ENCODE data around the gene STARD3.
"Not testable (repeated sequence)": the region's sequence is repeated elsewhere in the genome, so short reads cannot be mapped to it uniquely, and the experiment has no call there.

Gene STARD3

GRCh38 chr17:39695089-39695474, 58.1 kb downstream of the STARD3 start:
- no peak for DNase-seq (ENCODE audit: low read depth)

GRCh38 chr17:39696731-39697130, 59.8 kb downstream of the STARD3 start:
- no peak for DNase-seq (ENCODE audit: low read depth)

DNA sequence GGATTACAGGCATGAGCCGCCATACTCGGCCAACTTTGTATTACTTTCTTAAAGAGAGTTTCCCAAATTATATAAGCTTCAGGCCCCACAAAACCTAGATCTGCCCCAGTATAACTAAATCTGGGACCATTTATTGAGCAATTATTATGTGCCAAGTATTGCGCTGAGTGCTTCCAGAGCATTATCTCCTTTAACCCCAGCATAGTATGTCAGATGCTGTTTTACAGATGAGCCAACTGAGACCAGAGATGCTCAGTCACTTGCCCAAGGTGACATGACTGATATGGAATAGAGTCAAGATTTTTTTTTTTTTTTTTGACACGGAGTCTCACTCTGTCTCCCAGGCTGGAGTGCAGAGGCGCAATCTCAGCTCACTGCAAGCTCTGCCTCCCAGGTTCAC, 61.0 kb downstream of the STARD3 start:
- no peak for DNase-seq (ENCODE audit: low read depth)

DNA sequence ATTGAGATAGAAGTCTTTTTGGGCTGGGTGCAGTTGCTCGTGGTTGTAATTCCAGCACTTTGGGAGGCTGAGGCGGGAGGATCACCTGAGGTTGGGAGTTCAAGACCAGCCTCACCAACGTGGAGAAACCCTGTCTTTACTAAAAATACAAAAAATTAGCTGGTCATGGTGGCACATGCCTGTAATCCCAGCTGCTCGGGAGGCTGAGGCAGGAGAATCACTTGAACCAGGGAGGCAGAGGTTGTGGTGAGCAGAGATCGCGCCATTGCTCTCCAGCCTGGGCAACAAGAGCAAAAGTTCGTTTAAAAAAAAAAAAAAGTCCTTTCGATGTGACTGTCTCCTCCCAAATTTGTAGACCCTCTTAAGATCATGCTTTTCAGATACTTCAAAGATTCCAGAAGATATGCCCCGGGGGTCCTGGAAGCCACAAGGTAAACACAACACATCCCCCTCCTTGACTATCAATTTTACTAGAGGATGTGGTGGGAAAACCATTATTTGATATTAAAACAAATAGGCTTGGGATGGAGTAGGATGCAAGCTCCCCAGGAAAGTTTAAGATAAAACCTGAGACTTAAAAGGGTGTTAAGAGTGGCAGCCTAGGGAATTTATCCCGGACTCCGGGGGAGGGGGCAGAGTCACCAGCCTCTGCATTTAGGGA, 62.3 kb downstream of the STARD3 start:
- not testable (repeated sequence) for DNase-seq (ENCODE audit: low read depth)

- DNase-seq (ENCODE audit: low read depth): no peak
Observed at GRCh38 chr17:39699818-39700147, 62.8 kb downstream of the STARD3 start, which contains the start of gene ERBB2. Gene ERBB2, plus strand, starts transcription at chr17:39700064. Its CDS starts 175 bp downstream, at chr17:39700239.

DNA sequence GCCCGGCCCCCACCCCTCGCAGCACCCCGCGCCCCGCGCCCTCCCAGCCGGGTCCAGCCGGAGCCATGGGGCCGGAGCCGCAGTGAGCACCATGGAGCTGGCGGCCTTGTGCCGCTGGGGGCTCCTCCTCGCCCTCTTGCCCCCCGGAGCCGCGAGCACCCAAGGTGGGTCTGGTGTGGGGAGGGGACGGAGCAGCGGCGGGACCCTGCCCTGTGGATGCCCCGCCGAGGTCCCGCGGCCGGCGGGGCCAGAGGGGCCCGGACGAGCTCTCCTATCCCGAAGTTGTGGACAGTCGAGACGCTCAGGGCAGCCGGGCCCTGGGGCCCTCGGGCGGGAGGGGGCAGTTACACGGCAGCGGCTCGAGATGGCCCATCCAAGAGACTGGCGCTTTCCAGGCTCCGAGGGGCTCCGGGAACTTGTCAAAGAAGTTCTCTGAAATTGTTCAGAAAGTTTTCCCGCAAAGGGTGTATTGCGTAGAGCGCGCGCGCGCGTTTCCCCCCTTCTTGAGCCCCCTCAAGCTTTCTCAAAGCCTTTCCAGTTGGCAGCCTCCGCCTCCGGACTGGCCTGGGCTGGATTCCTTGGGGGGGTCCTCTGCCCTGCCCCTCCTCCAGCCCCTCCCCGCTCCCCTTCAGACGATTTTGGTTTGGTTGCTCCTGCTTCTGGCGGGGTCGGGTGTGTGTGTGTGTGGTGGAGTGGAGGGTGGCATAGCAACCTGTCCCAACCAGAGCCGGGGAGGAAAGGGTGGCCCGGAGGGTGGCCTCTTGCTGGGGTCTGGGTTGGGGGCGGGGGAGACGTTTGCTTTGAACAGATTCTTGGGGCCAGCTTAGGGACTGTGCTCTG, 63.4 kb downstream of the STARD3 start:
- DNase-seq (ENCODE audit: low read depth): no peak

DNA sequence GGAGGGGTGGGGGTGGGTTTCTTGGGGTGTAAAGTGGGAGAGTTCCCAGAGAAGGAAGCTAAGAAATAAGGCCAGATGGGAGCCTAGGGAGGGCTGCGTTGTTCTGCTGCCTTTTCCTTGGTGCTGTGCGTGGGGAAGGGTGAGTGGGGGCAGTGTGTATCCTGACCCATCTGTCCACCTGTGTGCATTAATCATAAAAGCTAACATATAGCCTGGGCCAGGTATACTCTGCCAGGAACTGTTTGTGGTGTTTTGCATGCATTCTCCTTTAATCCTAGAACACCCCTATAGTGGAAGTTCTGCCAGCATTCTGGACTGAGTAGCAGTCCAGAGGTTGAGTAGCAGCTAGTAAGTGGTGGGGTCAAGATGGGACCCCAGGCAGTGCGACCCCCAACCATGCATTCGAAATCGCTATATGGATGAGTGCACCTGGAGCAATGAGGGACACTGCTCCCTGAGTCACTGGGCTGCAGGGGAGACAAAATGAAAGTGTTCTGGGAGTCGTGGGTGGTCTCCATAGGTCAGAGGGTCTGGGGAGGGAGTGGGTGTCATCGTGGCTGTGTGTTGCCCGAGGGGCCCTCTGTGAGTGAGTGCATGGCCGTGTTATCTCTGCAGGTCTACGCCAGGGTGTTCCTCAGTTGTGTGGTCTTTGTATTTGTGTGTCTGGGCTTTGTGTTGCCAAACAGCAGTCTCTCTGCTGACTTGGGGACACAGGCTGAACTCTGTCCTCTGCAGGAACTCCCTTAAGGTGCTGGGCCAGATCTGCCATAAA, 64.3 kb downstream of the STARD3 start:
- DNase-seq (ENCODE audit: low read depth): no peak

DNA sequence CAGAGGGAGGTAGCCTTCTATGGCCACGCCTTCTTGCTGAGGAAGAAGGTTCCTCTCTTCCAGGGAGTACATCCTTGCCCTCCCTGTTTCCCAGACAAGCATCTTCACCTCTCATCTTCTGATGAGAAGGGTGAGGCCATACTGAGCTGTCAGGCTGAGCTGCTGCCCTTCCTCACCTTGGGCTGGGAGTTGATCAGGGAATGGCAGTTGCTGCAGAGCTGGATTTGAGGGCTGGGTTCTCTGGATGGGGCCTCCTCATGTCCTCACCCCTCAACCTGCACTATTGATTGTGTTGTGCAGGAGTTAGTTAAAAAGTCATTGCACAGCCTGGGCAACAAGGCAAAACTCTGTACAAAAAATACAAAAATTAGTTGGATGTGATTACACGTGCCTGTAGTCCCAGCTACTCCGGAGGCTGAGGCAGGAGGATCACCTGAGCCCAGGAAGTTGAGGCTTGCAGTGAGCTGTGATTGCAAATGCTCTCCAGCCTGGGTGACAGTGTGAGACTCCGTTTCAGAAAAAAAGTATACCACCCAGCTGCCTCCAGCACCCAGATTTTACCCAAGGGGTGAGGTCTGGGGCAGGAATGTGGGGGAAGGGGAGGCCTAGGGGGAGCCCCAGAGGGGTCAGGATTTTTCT, 65.0 kb downstream of the STARD3 start:
- DNase-seq (ENCODE audit: low read depth): no peak

DNA sequence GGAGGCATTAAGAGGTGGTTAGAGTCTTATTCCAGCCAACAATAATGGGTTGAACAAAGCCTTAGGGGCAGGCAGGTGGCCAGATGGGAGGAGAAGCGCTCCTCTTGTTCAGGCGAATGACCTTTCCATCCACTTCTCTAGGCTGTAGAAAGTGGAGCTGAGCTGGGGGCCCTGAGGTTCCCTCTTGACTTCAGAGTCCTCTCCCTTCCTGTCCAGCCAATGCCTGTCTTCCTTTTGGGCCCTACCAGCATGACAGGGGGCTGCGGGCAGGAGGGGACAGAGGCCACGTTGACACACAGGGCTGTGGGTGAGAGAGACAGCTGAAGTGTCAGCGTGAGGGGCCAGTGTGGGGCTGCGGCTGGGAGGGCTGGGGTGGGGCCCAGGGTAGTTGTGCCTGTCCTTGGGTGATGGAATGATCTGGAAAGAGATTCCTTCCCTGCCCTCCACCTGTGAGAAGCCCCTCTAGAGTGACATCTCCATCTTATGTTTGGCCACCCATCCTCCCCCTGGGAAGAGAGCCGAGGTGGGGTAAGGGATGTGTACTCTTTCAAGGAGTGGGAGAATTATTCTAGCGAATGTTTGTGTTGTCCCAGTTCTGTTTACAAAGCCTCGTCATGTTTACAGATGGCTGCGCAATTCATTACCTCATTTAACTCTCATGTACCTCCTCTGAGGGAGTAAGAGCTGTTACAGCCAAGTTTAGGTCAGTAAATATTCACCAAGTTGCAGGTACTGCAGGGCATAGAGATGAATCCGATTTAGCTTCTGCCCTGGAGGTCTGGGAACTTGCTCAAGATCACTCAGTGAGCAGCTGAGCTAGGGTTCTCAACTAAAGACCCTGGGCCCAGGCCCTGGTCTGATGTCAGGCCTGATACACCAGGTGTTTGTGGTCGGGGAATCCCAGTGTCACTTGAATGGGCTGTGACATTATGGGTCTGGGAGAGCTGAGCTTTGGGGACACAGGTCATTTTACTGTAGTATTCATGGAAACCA, 66.3 kb downstream of the STARD3 start:
- DNase-seq (ENCODE audit: low read depth): no peak

- DNase-seq (ENCODE audit: low read depth): no peak
Observed at GRCh38 chr17:39703913-39704312, 67.0 kb downstream of the STARD3 start.

GRCh38 chr17:39704821-39705551, 68.0 kb downstream of the STARD3 start:
- DNase-seq (ENCODE audit: low read depth): no peak

GRCh38 chr17:39705786-39706348, 68.9 kb downstream of the STARD3 start:
- no peak for DNase-seq (ENCODE audit: low read depth)

DNA sequence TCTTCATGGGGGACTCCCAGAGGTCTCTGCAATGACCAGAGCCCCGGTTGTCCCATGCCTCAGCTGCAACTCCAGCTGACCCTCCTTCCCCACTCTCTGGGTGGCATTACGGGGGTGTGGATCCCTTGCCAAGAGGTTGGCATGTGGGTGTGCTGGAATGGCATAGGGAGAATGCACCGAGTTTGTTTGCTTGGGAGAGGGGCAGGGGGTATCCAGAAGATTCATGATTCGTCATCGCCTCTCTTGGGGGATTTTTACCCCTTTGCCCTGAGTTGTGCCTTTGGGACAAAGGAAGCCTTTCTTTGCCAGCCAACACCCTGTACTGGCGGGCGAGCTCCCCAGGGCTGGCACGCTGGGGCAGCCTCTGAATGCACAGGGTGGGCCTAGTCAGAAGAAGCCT, 69.4 kb downstream of the STARD3 start:
- DNase-seq (ENCODE audit: low read depth): no peak

DNA sequence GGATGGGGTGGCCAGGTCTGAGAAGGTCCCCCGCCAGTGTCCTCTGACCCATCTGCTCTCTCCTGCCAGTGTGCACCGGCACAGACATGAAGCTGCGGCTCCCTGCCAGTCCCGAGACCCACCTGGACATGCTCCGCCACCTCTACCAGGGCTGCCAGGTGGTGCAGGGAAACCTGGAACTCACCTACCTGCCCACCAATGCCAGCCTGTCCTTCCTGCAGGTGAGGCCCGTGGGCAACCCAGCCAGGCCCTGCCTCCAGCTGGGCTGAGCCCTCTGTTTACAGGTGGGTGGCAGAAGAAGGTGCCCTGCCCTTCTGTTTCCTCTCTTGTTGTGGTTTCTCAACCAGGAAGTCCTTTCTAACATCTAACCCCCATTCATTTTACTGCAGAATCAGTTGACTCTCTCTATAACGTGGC, 70.0 kb downstream of the STARD3 start:
- no peak for DNase-seq (ENCODE audit: low read depth)

DNA sequence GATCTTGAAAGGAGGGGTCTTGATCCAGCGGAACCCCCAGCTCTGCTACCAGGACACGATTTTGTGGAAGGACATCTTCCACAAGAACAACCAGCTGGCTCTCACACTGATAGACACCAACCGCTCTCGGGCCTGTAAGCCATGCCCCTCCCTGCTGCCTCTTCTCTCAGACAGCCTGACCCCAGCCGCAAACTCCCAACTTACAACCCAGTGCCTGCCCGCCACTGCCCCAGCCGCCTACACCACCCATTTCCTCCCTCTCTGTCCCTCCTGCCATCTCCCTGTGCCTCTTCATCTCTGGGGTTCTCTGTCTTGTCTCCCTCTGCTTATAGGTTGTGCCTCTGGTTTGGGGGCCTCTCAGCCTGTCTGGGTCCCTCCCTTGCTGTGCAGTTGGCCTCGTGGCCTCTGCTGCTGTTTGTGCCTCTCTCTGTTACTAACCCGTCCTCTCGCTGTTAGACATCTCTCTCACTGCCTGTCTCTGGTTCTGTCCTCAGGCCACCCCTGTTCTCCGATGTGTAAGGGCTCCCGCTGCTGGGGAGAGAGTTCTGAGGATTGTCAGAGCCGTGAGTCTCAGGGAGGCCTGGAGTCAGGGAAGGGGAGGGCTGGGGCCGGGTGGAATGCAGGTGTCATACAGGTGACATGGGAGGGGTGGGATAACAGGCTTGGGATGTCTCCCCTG, 72.5 kb downstream of the STARD3 start:
- DNase-seq (ENCODE audit: low read depth): no peak

GRCh38 chr17:39709998-39710964, 73.3 kb downstream of the STARD3 start:
- DNase-seq (ENCODE audit: low read depth): no peak

- DNase-seq (ENCODE audit: low read depth): not testable (repeated sequence)
Observed at GRCh38 chr17:39711071-39711470, 74.1 kb downstream of the STARD3 start.

GRCh38 chr17:39711851-39712250, 74.9 kb downstream of the STARD3 start:
- DNase-seq (ENCODE audit: low read depth): no peak
